Measurements from ENCODE around the gene CBFA2T3.

Gene CBFA2T3

GRCh38 chr16:88862968-88863367 is 114.0 kb downstream of the CBFA2T3 start:
- Histone ChIP-seq H3K27me3 (ENCODE audit: low read depth, low read length) (no peaks in the 10 kb centered on the region), H3K4me3 (ENCODE audit: low read length) (no peak overlapping the region), H4K20me1 (ENCODE audit: insufficient read depth, low read length) (no peaks in the 10 kb centered on the region), H3K27ac (ENCODE audit: low read length) (no peak overlapping the region), H3K4me2 (ENCODE audit: low read length) (no peak overlapping the region), H3K79me2 (ENCODE audit: low read length) (0 out of 2 replicates have a peak, but pooled peaks cover 4% of the 10 kb centered on the region), H3K9ac (ENCODE audit: low read length) (no peak overlapping the region), H3K36me3 (replicated peaks; ENCODE audit: low read depth, low read length) (peaks cover 9% of the 10 kb centered on the region), H3K9me3 (ENCODE audit: insufficient read depth, low read length) (no peaks in the 10 kb centered on the region), H3K4me1 (ENCODE audit: low read length) (peaks cover 3% of the 10 kb centered on the region), H2AFZ (ENCODE audit: low read depth, low read length) (no peak overlapping the region)
- no peak for TF ChIP-seq CTCF (IDR thresholded peaks at IDR 0.05; ENCODE audit: low read depth, low read length)
- TF ChIP-seq EZH2phosphoT487 (IDR thresholded peaks at IDR 0.05; ENCODE audit: low read depth) = no peak

GRCh38 chr16:88861359-88861758 is 115.6 kb downstream of the CBFA2T3 start:
- Histone ChIP-seq H3K79me2 (ENCODE audit: low read length) (peaks cover 12% of the 10 kb centered on the region; the same call in 1 of the 2 replicates), H3K27ac (ENCODE audit: low read length) (no peak overlapping the region), H2AFZ (ENCODE audit: low read depth, low read length) (no peak overlapping the region), H3K27me3 (ENCODE audit: low read depth, low read length) (no peaks in the 10 kb centered on the region), H3K4me3 (ENCODE audit: low read length) (no peak overlapping the region), H3K36me3 (replicated peaks; ENCODE audit: low read depth, low read length) (peaks cover 9% of the 10 kb centered on the region), H4K20me1 (ENCODE audit: insufficient read depth, low read length) (no peaks in the 10 kb centered on the region), H3K9ac (ENCODE audit: low read length) (no peak overlapping the region), H3K4me2 (ENCODE audit: low read length) (no peak overlapping the region), H3K9me3 (ENCODE audit: insufficient read depth, low read length) (no peaks in the 10 kb centered on the region), H3K4me1 (ENCODE audit: low read length) (peaks cover 6% of the 10 kb centered on the region)
- no peak for TF ChIP-seq EZH2phosphoT487 (IDR thresholded peaks at IDR 0.05; ENCODE audit: low read depth)
- TF ChIP-seq CTCF (IDR thresholded peaks at IDR 0.05; ENCODE audit: low read depth, low read length) = no peak

- H4K20me1 ChIP-seq (ENCODE audit: insufficient read depth, low read length) = peaks cover 6% of the 10 kb centered on the region; the same call in 1 of the 2 replicates
- no peak for TF ChIP-seq EZH2phosphoT487 (IDR thresholded peaks at IDR 0.05; ENCODE audit: low read depth)
- H2AFZ ChIP-seq (ENCODE audit: low read depth, low read length) = no peak overlapping the region
- peaks cover 20% of the 10 kb centered on the region for H3K4me1 ChIP-seq (ENCODE audit: low read length)
- H3K79me2 ChIP-seq (ENCODE audit: low read length) = peaks cover 18% of the 10 kb centered on the region
- H3K27me3 ChIP-seq (ENCODE audit: low read depth, low read length) = no peaks in the 10 kb centered on the region
- H3K9me3 ChIP-seq (ENCODE audit: insufficient read depth, low read length) = no peaks in the 10 kb centered on the region
- no peak overlapping the region for H3K27ac ChIP-seq (ENCODE audit: low read length)
- H3K4me2 ChIP-seq (ENCODE audit: low read length) = no peak overlapping the region
- peaks cover 9% of the 10 kb centered on the region for H3K36me3 ChIP-seq (replicated peaks; ENCODE audit: low read depth, low read length)
- H3K9ac ChIP-seq (ENCODE audit: low read length) = no peak overlapping the region
- no peak overlapping the region for H3K4me3 ChIP-seq (ENCODE audit: low read length)
These were observed 117.5 kb downstream of the CBFA2T3 start for GRCh38 chr16:88859381-88860091.

- H3K4me3 ChIP-seq (ENCODE audit: low read length) = peak overlapping the region; percentile 99
- H3K4me1 ChIP-seq (ENCODE audit: low read length) = peaks cover 23% of the 10 kb centered on the region
- H2AFZ ChIP-seq (ENCODE audit: low read depth, low read length) = no peak overlapping the region
- no peaks in the 10 kb centered on the region for H3K9me3 ChIP-seq (ENCODE audit: insufficient read depth, low read length)
- H3K9ac ChIP-seq (ENCODE audit: low read length) = peak overlapping the region; percentile 79
- H3K27ac ChIP-seq (ENCODE audit: low read length) = 0 out of 2 replicates have a peak overlapping the region, but pooled peaks have one; percentile 4
- peaks cover 9% of the 10 kb centered on the region; the same call in 1 of the 2 replicates for H4K20me1 ChIP-seq (ENCODE audit: insufficient read depth, low read length)
- H3K36me3 ChIP-seq (replicated peaks; ENCODE audit: low read depth, low read length) = peaks cover 11% of the 10 kb centered on the region
- H3K79me2 ChIP-seq (ENCODE audit: low read length) = peaks cover 18% of the 10 kb centered on the region
- no peaks in the 10 kb centered on the region for H3K27me3 ChIP-seq (ENCODE audit: low read depth, low read length)
- TF ChIP-seq CTCF (IDR thresholded peaks at IDR 0.05; ENCODE audit: low read depth, low read length) = peak; percentile 63
- TF ChIP-seq EZH2phosphoT487 (IDR thresholded peaks at IDR 0.05; ENCODE audit: low read depth) = no peak
- H3K4me2 ChIP-seq (ENCODE audit: low read length) = peak overlapping the region; percentile 98
These were observed 119.2 kb downstream of the CBFA2T3 start for GRCh38 chr16:88857728-88858339.
